Measurements from ENCODE around the gene OR1E2. TPM values are rescaled to one million over a fixed set of nuclear protein-coding genes. Genes with fewer than 3 reads are reported as not detected.
"Not testable (repeated sequence)": the region's sequence is repeated elsewhere in the genome, so short reads cannot be mapped to it uniquely, and the experiment has no call there.

Gene OR1E2
- total RNA-seq, 4 donors from 2014 or later = not detected

DNA sequence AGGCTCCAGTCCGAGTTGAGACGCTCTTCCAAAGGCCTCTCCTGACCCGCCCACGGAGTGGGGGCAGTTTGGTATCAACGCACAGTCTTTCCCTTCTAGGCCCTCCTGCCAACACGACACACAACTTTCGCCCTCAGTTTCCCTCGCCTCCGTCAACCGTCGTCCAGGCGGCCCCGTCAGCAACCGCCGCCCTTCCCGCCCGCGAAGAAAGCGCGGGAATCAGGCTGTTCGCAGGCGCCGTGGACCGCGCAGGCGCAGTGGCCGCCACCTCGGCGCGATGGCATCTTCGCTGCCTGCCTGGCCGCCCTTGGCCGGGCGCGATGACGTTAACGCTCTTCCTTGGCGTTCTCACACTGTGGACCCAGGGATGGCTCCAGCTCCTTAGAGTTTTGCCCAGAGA is 38.0 kb upstream of the OR1E2 start, which contains the start of gene SPATA22:
TSS of gene SPATA22 (minus strand) at position 221 of the 400 bp plus-strand sequence. CDS start 2,494 bp downstream, outside the sequence.
- no peak for ATAC-seq (ENCODE audit: low FRiP score)
- TF ChIP-seq, protein P1, sequence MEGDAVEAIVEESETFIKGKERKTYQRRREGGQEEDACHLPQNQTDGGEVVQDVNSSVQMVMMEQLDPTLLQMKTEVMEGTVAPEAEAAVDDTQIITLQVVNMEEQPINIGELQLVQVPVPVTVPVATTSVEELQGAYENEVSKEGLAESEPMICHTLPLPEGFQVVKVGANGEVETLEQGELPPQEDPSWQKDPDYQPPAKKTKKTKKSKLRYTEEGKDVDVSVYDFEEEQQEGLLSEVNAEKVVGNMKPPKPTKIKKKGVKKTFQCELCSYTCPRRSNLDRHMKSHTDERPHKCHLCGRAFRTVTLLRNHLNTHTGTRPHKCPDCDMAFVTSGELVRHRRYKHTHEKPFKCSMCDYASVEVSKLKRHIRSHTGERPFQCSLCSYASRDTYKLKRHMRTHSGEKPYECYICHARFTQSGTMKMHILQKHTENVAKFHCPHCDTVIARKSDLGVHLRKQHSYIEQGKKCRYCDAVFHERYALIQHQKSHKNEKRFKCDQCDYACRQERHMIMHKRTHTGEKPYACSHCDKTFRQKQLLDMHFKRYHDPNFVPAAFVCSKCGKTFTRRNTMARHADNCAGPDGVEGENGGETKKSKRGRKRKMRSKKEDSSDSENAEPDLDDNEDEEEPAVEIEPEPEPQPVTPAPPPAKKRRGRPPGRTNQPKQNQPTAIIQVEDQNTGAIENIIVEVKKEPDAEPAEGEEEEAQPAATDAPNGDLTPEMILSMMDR (IDR thresholded peaks at IDR 0.05) = no peak
- no peak for DNase-seq (ENCODE audit: low spot score)

- no peak for DNase-seq (ENCODE audit: low spot score)
- TF ChIP-seq, protein P1 (IDR thresholded peaks at IDR 0.05) = no peak
- ATAC-seq (ENCODE audit: low FRiP score) = no peak
These were observed 35.9 kb upstream of the OR1E2 start for GRCh38 chr17:3469529-3469928.

DNA sequence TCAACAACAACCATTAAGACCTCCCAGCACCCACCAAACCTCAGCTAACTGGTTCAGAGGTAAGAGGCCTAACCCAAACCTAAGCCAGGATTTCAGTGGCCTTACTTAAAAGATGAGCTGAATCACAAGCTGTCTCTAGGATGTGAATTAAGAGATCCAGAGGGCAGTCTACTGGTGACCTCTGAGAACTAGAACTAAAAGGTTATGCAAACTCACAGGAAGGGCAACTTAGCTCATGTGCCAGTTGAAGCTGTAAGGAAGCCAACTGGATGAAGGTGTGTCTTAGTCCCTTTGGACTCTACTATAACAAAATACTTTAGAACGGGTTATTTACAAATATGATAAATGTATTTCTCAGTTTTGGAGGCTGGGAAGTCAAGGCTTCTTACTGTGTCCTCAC is 32.7 kb upstream of the OR1E2 start:
- DNase-seq (ENCODE audit: low spot score); ATAC-seq (ENCODE audit: low FRiP score): not testable (repeated sequence)

- no peak for DNase-seq (ENCODE audit: low spot score)
- ATAC-seq (ENCODE audit: low FRiP score) = no peak
- TF ChIP-seq, protein P1 (IDR thresholded peaks at IDR 0.05) = no peak
These were observed 14.5 kb upstream of the OR1E2 start for GRCh38 chr17:3448059-3448665.

DNA sequence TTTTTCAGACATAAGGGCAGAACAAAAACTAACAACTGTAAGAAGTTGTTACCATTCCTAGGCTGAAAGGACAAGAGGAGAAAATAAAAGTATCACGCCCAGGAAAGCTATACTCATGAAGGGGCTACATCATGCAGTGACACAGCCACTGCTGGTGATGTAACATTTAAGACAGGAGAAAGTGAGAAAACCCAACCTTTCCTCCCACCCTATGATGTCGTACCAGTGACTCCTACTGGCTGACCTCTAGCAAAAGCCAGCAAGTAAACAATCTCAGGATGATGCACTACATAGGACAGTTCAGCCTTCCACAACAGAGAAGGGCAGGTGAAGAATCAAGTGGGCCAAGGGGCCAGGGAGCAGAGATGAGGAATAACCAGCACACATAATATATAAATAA is 14.0 kb upstream of the OR1E2 start:
- ATAC-seq (ENCODE audit: low FRiP score) = no peak
- TF ChIP-seq, protein P1 (IDR thresholded peaks at IDR 0.05) = no peak

GRCh38 chr17:3440451-3440850 is 6.8 kb upstream of the OR1E2 start:
- ATAC-seq (ENCODE audit: low FRiP score) (no peak), DNase-seq (ENCODE audit: low spot score) (no peak)
- TF ChIP-seq, protein P1 (IDR thresholded peaks at IDR 0.05) = no peak

More for the DNA sequence above, 14.0 kb upstream of the OR1E2 start:
- DNase-seq (ENCODE audit: low spot score) = no peak

GRCh38 chr17:3438368-3438767 is 4.7 kb upstream of the OR1E2 start:
- TF ChIP-seq, protein P1 (IDR thresholded peaks at IDR 0.05) = no peak
- ATAC-seq (ENCODE audit: low FRiP score) (no peak), DNase-seq (ENCODE audit: low spot score) (no peak)

GRCh38 chr17:3433215-3433614 is 426 bp downstream of the OR1E2 start:
- ATAC-seq (ENCODE audit: low FRiP score); DNase-seq (ENCODE audit: low spot score): not testable (repeated sequence)
